ENCODE measurements around the gene TCF25. TPM values are rescaled to one million over a fixed set of nuclear protein-coding genes. Genes with fewer than 3 reads are reported as not detected.

Gene TCF25
- total RNA-seq, 1 experiment from 2014 or later = 270 TPM

DNA sequence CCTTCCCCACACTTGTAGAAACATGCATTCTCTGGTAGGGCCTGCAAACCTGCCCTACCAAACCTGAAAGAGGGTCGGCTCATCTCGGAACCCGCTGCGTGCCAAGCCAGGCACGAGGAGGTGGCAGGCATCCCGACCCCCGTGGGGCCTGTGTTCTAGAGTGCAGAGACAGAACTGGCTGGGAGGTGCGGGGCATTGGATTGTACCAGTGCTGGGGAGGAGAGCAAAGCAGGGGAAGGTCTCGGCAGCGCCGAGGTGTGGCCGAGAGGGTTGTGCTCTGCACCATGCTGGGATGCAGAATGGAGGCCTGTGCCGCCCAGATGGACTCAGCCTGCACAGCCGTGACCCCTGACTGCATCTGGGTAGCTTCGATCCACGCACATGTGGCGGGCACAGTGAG is 27.5 kb downstream of the TCF25 start:
- intact Hi-C loops (cut with micrococcal nuclease; ENCODE audit: unreplicated experiment) = no loop called here
- no peak overlapping the region for H3K27ac Mint-ChIP-seq (ENCODE audit: unreplicated experiment)
- CTCF ChIA-PET = no interaction called here
- H3K9me3 Mint-ChIP-seq (ENCODE audit: low read depth, unreplicated experiment) = no peaks in the 10 kb centered on the region
- no peak for DNase-seq
- H3K4me3 Mint-ChIP-seq (ENCODE audit: low read depth, unreplicated experiment) = no peak overlapping the region
- H3K36me3 Mint-ChIP-seq (ENCODE audit: insufficient read depth, unreplicated experiment) = peaks cover 78% of the 10 kb centered on the region
- TF ChIP-seq, protein P1, sequence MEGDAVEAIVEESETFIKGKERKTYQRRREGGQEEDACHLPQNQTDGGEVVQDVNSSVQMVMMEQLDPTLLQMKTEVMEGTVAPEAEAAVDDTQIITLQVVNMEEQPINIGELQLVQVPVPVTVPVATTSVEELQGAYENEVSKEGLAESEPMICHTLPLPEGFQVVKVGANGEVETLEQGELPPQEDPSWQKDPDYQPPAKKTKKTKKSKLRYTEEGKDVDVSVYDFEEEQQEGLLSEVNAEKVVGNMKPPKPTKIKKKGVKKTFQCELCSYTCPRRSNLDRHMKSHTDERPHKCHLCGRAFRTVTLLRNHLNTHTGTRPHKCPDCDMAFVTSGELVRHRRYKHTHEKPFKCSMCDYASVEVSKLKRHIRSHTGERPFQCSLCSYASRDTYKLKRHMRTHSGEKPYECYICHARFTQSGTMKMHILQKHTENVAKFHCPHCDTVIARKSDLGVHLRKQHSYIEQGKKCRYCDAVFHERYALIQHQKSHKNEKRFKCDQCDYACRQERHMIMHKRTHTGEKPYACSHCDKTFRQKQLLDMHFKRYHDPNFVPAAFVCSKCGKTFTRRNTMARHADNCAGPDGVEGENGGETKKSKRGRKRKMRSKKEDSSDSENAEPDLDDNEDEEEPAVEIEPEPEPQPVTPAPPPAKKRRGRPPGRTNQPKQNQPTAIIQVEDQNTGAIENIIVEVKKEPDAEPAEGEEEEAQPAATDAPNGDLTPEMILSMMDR (IDR thresholded peaks at IDR 0.05; ENCODE audit: unreplicated experiment) = no peak
- no TSS peak for BruUV-seq (replicated peaks)
- H3K27me3 Mint-ChIP-seq (ENCODE audit: unreplicated experiment) = no peaks in the 10 kb centered on the region
- no peaks in the 10 kb centered on the region for H3K4me1 Mint-ChIP-seq (ENCODE audit: low read depth, unreplicated experiment)

DNA sequence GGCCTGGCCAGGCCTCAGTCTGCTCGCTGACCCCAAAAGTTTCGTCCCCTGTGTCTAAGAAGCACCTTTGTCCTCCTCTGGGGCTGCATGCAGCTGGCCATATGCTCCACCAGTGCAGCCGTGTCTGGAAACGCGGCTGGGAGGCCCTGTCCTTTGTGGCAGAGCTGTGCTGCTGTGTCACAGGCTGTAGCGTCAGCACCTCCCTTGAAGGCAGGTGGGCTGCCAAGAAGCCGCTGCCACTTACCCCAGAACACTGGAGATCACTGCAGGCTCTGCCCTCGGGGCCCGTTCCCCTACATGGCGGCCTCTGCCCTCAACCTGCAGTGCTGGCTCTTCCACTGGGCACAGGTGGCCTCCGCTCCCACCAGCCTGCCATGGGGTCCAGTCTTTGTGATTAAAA is 29.6 kb downstream of the TCF25 start:
- BruUV-seq (replicated peaks) = no TSS peak
- TF ChIP-seq, protein P1 (IDR thresholded peaks at IDR 0.05; ENCODE audit: unreplicated experiment) = no peak
- Mint-ChIP-seq H3K9me3 (ENCODE audit: low read depth, unreplicated experiment) (no peaks in the 10 kb centered on the region), H3K4me1 (ENCODE audit: low read depth, unreplicated experiment) (no peaks in the 10 kb centered on the region), H3K4me3 (ENCODE audit: low read depth, unreplicated experiment) (no peak overlapping the region), H3K36me3 (ENCODE audit: insufficient read depth, unreplicated experiment) (peaks cover 69% of the 10 kb centered on the region), H3K27ac (ENCODE audit: unreplicated experiment) (no peak overlapping the region), H3K27me3 (ENCODE audit: unreplicated experiment) (no peaks in the 10 kb centered on the region)
- CTCF ChIA-PET = interaction anchor here (0.6 kb wide), 1 partner anchor 30 kb away, joined by 3 read pairs; the partner anchor contains the start of gene TCF25
- DNase-seq = no peak
- intact Hi-C loops (cut with micrococcal nuclease; ENCODE audit: unreplicated experiment) = no loop called here

DNA sequence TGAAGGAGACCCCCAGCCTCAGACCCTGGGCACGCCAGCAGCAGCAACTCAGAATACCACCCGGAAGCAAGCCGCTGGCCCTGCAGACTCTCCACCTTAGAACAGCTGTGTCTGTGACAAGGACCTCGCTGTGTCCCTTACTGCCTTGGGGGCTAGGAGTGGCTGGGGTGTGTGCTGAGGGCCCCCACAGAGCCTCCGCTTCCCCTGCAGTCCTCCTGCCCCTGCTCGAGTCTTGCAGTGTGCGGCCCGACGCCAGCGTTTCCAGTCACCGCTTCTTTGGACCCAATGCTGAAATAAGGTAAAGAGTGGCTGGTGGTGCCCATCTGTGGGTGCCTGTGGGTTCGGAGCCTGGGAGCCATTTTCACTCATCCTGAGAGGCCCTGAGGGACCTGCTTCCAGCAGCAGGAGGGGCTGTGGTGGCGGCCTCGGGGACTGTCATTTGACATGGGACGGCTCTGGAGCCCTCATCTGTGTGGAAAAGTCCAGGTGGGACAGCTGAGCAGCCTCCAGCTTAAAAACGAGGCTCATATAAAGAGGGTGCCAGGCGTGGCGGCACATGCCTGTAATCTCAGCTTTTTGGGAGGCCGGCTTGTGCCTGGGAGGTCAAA is 30.6 kb downstream of the TCF25 start:
- H3K27me3 Mint-ChIP-seq (ENCODE audit: unreplicated experiment) = no peaks in the 10 kb centered on the region
- H3K9me3 Mint-ChIP-seq (ENCODE audit: low read depth, unreplicated experiment) = no peaks in the 10 kb centered on the region
- no peaks in the 10 kb centered on the region for H3K4me1 Mint-ChIP-seq (ENCODE audit: low read depth, unreplicated experiment)
- CTCF ChIA-PET = no interaction called here
- no peak overlapping the region for H3K27ac Mint-ChIP-seq (ENCODE audit: unreplicated experiment)
- TF ChIP-seq, protein P1 (IDR thresholded peaks at IDR 0.05; ENCODE audit: unreplicated experiment) = no peak
- intact Hi-C loops (cut with micrococcal nuclease; ENCODE audit: unreplicated experiment) = no loop called here
- peaks cover 63% of the 10 kb centered on the region for H3K36me3 Mint-ChIP-seq (ENCODE audit: insufficient read depth, unreplicated experiment)
- no TSS peak for BruUV-seq (replicated peaks)
- H3K4me3 Mint-ChIP-seq (ENCODE audit: low read depth, unreplicated experiment) = no peak overlapping the region
- no peak for DNase-seq

DNA sequence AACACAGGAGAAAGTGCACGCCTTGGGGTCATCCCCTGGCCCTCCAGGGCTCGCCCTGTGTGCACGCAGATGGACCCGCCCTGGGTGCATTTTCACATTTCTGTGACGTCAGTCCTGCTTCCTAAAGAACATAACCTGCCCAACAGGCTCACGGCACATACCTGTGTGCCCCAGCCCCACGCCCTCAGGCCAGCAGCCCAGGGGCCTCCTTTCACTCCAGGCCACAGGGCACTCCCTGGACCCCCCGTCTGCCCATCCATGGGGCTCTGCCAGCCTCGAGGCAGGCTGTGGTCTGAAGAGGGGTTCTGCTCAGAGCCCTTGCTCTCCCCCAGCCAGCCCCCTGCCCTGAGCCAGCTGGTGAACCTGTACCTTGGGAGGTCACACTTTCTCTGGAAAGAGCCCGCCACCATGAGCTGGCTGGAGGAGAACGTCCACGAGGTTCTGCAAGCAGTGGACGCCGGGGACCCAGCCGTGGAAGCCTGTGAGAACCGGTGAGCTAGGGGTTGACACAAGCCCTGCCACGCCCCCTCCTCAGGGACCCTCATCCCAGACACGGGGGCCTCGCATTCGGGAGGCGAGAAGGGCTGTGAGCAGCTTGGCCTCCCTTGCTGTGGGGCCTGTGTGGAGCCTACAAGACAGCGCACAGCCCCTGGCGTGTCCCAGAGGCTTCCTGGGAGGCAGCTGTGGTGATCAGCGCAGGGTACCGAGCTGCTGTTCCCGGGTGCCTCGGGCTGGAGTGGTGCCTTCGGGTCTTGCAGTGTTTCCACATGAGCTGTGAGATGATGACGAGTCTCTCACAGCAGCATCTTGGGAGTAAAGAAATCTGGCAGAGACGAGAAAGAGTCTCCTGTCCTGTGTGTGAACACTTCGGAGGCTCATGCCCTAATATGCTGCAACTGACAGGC is 31.5 kb downstream of the TCF25 start:
- Mint-ChIP-seq H3K36me3 (ENCODE audit: insufficient read depth, unreplicated experiment) (peaks cover 67% of the 10 kb centered on the region), H3K27me3 (ENCODE audit: unreplicated experiment) (no peaks in the 10 kb centered on the region), H3K4me1 (ENCODE audit: low read depth, unreplicated experiment) (no peaks in the 10 kb centered on the region), H3K27ac (ENCODE audit: unreplicated experiment) (no peak overlapping the region), H3K9me3 (ENCODE audit: low read depth, unreplicated experiment) (no peaks in the 10 kb centered on the region), H3K4me3 (ENCODE audit: low read depth, unreplicated experiment) (no peak overlapping the region)
- no peak for DNase-seq
- BruUV-seq (replicated peaks) = no TSS peak
- TF ChIP-seq, protein P1 (IDR thresholded peaks at IDR 0.05; ENCODE audit: unreplicated experiment) = no peak
- CTCF ChIA-PET = no interaction called here
- intact Hi-C loops (cut with micrococcal nuclease; ENCODE audit: unreplicated experiment) = no loop called here

Data from Calu3 (cell line).